Measurements from ENCODE around the gene PRRT3.
"Not testable (repeated sequence)": the region's sequence is repeated elsewhere in the genome, so short reads cannot be mapped to it uniquely, and the experiment has no call there.

The PRRT3 gene

GRCh38 chr3:9898467-9899241 is 53.6 kb downstream of the PRRT3 start:
- DNase-seq (ENCODE audit: low read depth), result no peak

GRCh38 chr3:9897408-9898372 is 54.5 kb downstream of the PRRT3 start:
- no peak for DNase-seq (ENCODE audit: low read depth)

GRCh38 chr3:9896755-9897407 is 55.3 kb downstream of the PRRT3 start:
- not testable (repeated sequence) for DNase-seq (ENCODE audit: low read depth)

- not testable (repeated sequence) for DNase-seq (ENCODE audit: low read depth)
Measured at GRCh38 chr3:9895715-9896114, 56.5 kb downstream of the PRRT3 start.
